ENCODE results near the gene HOXD10.

Gene HOXD10

DNA sequence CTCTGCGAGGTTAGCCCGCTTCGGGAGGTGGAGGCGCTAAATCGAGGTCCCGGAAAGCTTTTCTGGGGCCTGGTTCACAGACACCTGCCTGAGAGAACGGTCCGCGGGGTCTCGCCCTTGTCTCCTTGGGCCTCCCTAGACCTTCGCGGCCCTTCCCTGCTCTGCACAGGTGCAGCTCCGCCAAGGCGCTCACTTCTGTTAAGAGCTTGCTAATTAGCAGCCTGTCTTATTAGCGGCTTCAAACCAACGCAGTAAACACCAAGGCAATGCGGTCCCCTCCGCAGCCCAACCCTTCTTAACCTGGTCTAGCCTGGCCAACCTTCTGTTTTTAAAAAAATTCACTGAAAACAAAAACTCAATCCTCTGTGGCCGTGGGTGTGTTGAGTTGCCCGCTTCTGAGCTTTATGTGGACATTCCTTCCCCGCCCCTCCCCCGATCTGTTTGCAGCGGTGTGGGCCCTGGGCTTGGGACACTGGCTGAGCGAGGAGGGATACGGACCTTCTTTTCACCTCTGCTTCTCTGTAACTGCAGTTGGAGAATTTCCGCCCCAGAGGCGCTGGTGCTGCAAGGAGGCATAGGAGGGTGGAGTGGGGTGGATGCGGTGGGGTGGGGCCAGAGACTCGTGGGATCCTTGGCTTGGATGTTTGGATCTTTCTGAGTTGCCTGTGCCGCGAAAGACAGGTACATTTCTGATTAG, 31.4 kb downstream of the HOXD10 start:
- FAIRE-seq (no peak), DNase-seq (ENCODE audit: insufficient read length) (no peak)
- TF ChIP-seq TAF1 (IDR thresholded peaks at IDR 0.05; ENCODE audit: borderline replicate concordance, low read depth, low read length): no peak
- no peak for TF ChIP-seq POLR2A (IDR thresholded peaks at IDR 0.05; ENCODE audit: low read depth, low read length)
- TF ChIP-seq POLR2AphosphoS5 (IDR thresholded peaks at IDR 0.05; ENCODE audit: low read depth, low read length): no peak

DNA sequence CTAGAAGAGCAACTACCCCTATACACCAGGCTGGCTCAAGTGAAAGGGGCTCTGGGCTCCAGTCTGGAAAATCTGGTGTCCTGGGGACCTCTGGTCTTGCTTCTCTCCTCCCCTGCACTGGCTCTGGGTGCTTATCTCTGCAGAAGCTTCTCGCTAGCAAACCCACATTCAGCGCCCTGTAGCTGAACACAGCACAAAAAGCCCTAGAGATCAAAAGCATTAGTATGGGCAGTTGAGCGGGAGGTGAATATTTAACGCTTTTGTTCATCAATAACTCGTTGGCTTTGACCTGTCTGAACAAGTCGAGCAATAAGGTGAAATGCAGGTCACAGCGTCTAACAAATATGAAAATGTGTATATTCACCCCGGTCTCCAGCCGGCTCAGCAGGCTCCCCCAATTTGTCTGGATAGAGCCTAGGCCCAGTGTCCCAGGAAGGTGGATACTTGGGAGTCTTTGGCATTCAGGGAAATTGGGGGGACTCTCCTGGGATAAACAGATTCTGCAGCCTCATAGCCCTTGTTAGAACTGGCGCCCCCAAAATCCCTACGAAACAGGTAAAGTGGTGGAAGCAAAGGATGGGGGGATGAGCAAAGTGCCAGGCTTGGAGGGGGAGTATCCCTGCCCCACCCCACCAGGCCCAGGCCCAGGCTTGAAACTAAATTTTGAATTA, 32.3 kb downstream of the HOXD10 start:
- no peak for DNase-seq (ENCODE audit: insufficient read length)
- TF ChIP-seq POLR2AphosphoS5 (IDR thresholded peaks at IDR 0.05; ENCODE audit: low read depth, low read length): no peak
- TF ChIP-seq TAF1 (IDR thresholded peaks at IDR 0.05; ENCODE audit: borderline replicate concordance, low read depth, low read length): no peak
- no peak for TF ChIP-seq POLR2A (IDR thresholded peaks at IDR 0.05; ENCODE audit: low read depth, low read length)
- no peak for FAIRE-seq

DNA sequence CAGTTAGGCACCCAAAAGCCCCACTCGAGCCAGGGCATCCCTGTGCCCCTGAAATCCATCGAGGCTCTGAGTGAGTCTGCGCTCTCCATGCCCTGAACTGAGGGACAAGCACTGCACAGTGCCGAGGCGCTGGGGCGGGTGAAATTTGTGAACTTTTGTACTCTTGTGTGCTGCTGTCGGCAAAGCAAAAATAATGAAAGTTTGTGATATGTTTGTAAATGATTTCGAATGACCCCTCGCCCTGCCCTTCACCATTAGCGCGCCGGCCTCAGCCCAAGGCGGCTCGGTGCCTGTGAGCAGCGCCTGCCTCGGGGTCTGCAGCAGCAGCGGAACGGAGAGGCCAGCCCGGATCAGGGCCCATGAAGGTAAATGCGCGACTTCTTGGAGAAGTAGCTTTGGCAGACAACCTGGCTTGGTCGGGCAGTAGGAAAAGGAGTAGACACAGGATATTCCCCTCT, 32.9 kb downstream of the HOXD10 start:
- DNase-seq (ENCODE audit: insufficient read length) (no peak), FAIRE-seq (no peak)
- TF ChIP-seq TAF1 (IDR thresholded peaks at IDR 0.05; ENCODE audit: borderline replicate concordance, low read depth, low read length) (no peak), POLR2AphosphoS5 (IDR thresholded peaks at IDR 0.05; ENCODE audit: low read depth, low read length) (no peak), POLR2A (IDR thresholded peaks at IDR 0.05; ENCODE audit: low read depth, low read length) (no peak)

DNA sequence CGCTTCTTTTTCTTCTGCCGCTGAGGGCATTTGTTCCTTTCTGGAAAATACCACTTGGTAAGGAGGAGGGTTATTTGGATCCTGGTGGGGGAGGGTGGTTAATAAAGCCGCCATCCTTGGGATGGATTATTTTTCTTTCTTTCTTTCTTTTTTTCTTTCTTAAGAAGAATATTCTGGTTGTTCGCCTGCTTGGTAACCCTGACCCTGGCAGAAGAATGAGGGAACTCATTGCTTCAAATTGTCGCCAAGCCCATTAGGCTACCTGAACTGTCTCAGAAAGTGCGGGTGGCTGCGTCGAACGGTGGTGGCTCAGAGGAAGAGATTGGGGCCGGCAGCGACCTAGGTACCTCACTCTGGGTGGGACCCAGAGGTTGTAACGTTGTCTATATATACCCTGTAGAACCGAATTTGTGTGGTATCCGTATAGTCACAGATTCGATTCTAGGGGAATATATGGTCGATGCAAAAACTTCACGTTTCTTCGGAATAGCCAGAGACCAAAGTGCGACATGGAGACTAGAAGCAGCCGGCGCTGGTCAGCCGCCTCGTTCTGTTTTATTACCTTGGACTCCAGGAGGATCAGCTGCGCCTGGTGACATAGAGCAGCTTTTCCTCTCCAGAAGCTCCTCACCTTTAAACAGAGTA, 33.5 kb downstream of the HOXD10 start:
- FAIRE-seq (no peak), DNase-seq (ENCODE audit: insufficient read length) (no peak)
- TF ChIP-seq TAF1 (IDR thresholded peaks at IDR 0.05; ENCODE audit: borderline replicate concordance, low read depth, low read length) (no peak), POLR2AphosphoS5 (IDR thresholded peaks at IDR 0.05; ENCODE audit: low read depth, low read length) (no peak), POLR2A (IDR thresholded peaks at IDR 0.05; ENCODE audit: low read depth, low read length) (no peak)

DNA sequence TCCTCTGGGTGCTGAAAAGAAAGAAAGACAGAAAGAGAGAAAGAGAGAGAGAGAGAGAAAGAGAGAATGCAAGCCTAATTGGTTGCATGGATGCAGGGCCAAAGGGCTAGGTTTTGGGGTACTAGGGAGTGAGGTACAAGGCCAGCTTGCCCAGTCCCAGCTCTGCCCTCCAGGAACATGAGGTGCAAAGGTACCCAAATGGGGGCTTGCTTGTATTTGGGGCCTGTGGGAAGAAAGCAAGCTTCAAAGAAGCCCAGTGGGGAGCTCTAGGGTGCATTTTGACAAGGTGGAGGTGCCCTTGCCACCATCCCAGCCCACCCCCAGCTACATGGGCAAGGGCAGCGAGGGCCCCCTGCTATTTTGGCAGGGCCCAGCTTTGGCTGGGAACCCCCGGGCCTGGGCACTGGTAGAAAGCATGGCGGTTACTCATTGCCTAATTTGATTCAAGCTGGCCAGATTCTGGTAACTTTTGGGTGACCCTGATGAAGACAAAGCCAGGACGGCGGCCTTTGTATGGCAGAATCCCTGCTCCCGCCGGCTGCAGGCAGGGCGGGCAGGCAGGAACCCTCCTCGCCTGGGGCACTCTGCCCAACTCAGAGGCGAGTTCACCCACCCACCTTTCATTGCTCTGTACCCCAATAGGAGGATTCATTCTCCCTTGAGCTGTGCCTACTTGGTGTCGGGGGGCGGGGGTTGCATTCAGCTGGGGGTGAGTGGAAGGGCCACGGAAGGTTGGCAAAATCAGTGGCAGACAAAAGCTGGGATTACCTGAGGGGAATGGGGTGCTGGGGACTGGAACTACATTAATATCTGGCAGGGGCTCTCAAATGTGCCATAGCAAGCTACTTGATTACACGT, 34.2 kb downstream of the HOXD10 start:
- DNase-seq (ENCODE audit: insufficient read length) (no peak), FAIRE-seq (no peak)
- TF ChIP-seq TAF1 (IDR thresholded peaks at IDR 0.05; ENCODE audit: borderline replicate concordance, low read depth, low read length): no peak
- TF ChIP-seq POLR2AphosphoS5 (IDR thresholded peaks at IDR 0.05; ENCODE audit: low read depth, low read length): no peak

DNA sequence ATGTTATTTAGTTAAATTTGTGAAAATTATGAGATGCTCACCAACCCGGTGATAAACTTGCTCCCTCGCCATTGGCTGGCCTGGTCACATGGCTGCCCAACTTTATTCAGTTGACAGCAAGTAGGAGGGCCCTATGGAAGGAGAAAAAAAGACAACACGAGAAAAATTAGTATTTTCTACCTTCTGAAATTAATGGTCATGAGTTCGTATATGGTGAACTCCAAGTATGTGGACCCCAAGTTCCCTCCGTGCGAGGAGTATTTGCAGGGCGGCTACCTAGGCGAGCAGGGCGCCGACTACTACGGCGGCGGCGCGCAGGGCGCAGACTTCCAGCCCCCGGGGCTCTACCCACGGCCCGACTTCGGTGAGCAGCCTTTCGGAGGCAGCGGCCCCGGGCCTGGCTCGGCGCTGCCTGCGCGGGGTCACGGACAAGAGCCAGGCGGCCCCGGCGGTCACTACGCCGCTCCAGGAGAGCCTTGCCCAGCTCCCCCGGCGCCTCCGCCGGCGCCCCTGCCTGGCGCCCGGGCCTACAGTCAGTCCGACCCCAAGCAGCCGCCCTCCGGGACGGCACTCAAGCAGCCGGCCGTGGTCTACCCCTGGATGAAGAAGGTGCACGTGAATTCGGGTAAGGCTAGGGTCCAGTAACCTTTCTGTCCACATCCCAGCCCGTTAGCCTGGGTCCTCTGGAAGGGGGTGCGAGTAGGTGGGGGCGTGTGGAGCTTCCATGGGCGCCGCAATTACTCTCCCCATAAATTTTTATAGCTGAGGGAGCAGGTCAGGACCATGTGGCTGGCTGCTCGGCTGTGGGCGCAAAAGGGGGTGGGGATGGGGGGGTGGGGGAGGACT, 35.1 kb downstream of the HOXD10 start, which contains the start of gene HOXD4:
TSS of gene HOXD4 (plus strand) at position 109 of the 846 bp plus-strand sequence. CDS start at position 193, 84 bp downstream.
- no peak for FAIRE-seq
- no peak for TF ChIP-seq POLR2AphosphoS5 (IDR thresholded peaks at IDR 0.05; ENCODE audit: low read depth, low read length)
- no peak for TF ChIP-seq TAF1 (IDR thresholded peaks at IDR 0.05; ENCODE audit: borderline replicate concordance, low read depth, low read length)
- TF ChIP-seq POLR2A (IDR thresholded peaks at IDR 0.05; ENCODE audit: low read depth, low read length): no peak
- DNase-seq (ENCODE audit: insufficient read length): no peak

DNA sequence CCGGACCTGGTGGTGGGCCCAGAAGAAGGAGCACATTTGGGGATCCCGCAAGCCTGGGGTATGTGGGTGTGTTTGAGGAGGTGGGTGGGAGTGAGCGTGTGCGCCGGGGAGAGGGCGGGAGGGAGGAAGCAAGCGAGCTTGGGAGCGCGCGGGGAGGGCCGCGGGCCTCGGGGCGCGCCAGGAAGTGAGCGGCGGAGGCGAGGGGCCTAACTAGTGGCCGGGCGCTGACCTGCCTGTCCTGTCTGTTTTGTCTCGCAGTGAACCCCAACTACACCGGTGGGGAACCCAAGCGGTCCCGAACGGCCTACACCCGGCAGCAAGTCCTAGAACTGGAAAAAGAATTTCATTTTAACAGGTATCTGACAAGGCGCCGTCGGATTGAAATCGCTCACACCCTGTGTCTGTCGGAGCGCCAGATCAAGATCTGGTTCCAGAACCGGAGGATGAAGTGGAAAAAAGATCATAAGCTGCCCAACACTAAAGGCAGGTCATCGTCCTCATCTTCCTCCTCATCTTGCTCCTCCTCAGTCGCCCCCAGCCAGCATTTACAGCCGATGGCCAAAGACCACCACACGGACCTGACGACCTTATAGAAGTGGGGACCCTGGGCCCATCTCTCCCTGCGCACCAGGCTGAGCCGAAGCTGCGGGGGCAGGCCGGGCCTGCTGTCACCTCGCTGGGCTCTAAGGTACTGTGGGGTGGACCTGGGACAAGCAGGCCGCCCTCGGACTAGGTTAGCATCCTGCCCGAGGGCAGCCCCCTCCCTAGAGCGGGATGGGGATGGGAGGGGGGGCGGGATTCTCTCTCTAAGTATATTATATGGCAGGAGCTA, 36.0 kb downstream of the HOXD10 start:
- no peak for FAIRE-seq
- DNase-seq (ENCODE audit: insufficient read length): no peak
- TF ChIP-seq TAF1 (IDR thresholded peaks at IDR 0.05; ENCODE audit: borderline replicate concordance, low read depth, low read length) (no peak), POLR2AphosphoS5 (IDR thresholded peaks at IDR 0.05; ENCODE audit: low read depth, low read length) (no peak), POLR2A (IDR thresholded peaks at IDR 0.05; ENCODE audit: low read depth, low read length) (no peak)

DNA sequence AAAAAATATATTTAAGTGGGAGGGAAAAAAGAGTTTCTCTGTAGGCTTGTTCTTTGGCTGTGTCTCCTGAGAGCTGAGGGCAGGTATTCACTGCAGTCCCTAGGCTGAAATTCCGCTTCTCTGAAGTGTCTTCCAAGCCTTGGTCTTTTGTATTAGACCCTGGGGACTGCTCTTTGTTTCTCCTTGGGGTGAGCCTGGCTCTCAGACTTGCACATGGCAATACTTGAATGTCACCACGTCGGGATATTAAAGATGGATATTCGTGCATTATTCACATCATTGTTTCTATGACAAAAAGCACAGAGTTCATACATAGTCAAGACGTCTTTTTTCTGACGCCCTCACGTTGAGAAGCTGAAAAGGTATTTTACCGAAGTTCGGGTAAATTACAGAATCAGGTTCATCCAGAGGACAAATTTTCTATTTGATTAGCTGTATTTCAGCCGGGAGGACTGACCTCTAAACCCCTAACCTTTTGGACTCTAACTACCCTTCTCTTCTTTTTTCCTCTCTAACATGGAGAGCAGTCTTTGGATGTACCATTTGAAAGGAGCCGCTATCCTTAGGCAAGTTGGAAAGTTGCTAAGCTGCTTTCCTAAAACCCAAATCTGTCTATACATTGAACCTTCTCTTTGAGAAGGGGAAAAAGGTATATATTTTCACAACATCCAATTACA, 38.1 kb downstream of the HOXD10 start:
- TF ChIP-seq POLR2AphosphoS5 (IDR thresholded peaks at IDR 0.05; ENCODE audit: low read depth, low read length): no peak
- TF ChIP-seq TAF1 (IDR thresholded peaks at IDR 0.05; ENCODE audit: borderline replicate concordance, low read depth, low read length): no peak
- TF ChIP-seq POLR2A (IDR thresholded peaks at IDR 0.05; ENCODE audit: low read depth, low read length): no peak
- no peak for FAIRE-seq
- no peak for DNase-seq (ENCODE audit: insufficient read length)

DNA sequence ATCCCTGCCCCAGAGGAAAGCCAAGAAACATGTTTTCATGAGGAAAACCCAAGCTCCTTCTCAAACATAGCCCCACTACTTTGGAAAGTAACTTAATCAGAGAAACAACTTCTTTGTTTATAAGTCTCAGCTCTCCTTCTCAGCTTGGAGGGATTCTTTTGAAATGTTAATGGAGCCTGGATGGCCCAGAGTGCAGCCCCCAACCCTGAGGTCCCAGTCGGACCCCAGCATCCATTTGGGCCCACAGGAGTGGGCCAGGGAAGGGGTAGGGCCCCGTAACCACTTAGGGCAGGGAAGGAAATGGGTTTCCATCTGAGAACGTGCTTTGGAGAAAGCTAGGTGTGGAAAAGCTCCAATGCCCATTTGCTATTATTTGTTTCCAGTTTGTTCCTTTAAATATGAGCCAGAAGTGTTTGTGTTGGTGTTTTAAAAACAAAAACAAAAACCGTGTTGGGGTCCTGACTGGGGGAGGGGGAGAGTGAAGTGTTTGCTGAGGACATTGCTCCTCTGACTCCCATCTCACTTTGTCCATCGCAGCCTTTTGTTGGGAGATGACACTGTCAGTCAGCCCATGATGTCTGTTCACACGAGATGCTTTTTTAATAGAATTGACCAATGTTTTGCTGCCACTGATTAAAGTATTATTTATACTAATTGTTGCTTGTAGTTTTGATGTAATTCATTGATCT, 38.9 kb downstream of the HOXD10 start:
- TF ChIP-seq POLR2A (IDR thresholded peaks at IDR 0.05; ENCODE audit: low read depth, low read length): no peak
- TF ChIP-seq POLR2AphosphoS5 (IDR thresholded peaks at IDR 0.05; ENCODE audit: low read depth, low read length): no peak
- TF ChIP-seq TAF1 (IDR thresholded peaks at IDR 0.05; ENCODE audit: borderline replicate concordance, low read depth, low read length): no peak
- DNase-seq (ENCODE audit: insufficient read length): no peak
- no peak for FAIRE-seq

All from GM12892 (cell line).